Trophoblast cell (in vitro differentiated cells and primary cell): ENCODE data around the gene TTLL5.

Experiments
- DNase-seq, 2 donors: peaks; one replicate each; pipeline ENCODE4 v3.0.0-alpha.2; 2016
- H2AFZ ChIP-seq: 2 replicates; pipeline ENCODE4 v1.6.1; 2013; ENCODE audit warnings: low read length, moderate library complexity, mild to moderate bottlenecking; ENCODE audit not compliant: insufficient read depth, poor library complexity
- H2AK5ac ChIP-seq: 2 replicates; pipeline ENCODE4 v1.6.1; 2013; ENCODE audit warnings: mild to moderate bottlenecking, low read length
- H2BK120ac ChIP-seq: 2 replicates; pipeline ENCODE4 v1.6.1; 2013; ENCODE audit warnings: low read length, mild to moderate bottlenecking, moderate library complexity; ENCODE audit not compliant: insufficient read depth, poor library complexity
- H2BK12ac ChIP-seq: 2 replicates; pipeline ENCODE4 v1.6.1; 2013; ENCODE audit warnings: mild to moderate bottlenecking, low read length, moderate library complexity
- H2BK5ac ChIP-seq: 2 replicates; pipeline ENCODE4 v1.6.1; 2013; ENCODE audit warnings: low read length, low read depth, moderate library complexity, mild to moderate bottlenecking; ENCODE audit not compliant: poor library complexity
- H3K14ac ChIP-seq: 2 replicates; pipeline ENCODE4 v1.6.1; 2013; ENCODE audit warnings: mild to moderate bottlenecking, low read length
- H3K18ac ChIP-seq: 2 replicates; pipeline ENCODE4 v1.6.1; 2013; ENCODE audit warnings: mild to moderate bottlenecking, low read length
- H3K23ac ChIP-seq: 2 replicates; pipeline ENCODE4 v1.6.1; 2013; ENCODE audit warnings: low read length
- H3K27ac ChIP-seq: 2 replicates; pipeline ENCODE4 v1.5.1; 2013; ENCODE audit warnings: low read depth, mild to moderate bottlenecking, inconsistent platforms, low read length, moderate library complexity
- H3K27me3 ChIP-seq: 2 replicates; pipeline ENCODE4 v1.6.1; 2013; ENCODE audit warnings: inconsistent platforms, mild to moderate bottlenecking, low read length, moderate library complexity; ENCODE audit not compliant: insufficient read depth
- H3K36me3 ChIP-seq, 2 experiments: 1 replicate in 1 of 2; 2 replicates in 1 of 2; pipeline ENCODE4 v1.6.1; 2013; ENCODE audit warnings: low read length in 2 of 2, mild to moderate bottlenecking in 2 of 2, moderate library complexity in 1 of 2; ENCODE audit not compliant: insufficient read depth in 2 of 2, control insufficient read depth in 1 of 2
- H3K4ac ChIP-seq: 2 replicates; pipeline ENCODE4 v1.6.1; 2013; ENCODE audit warnings: low read depth, mild to moderate bottlenecking, low read length, moderate library complexity
- H3K4me1 ChIP-seq, 2 experiments: 1 replicate in 1 of 2; 2 replicates in 1 of 2; pipeline ENCODE4 v1.6.1; 2013; ENCODE audit warnings: low read length in 2 of 2, mild to moderate bottlenecking in 2 of 2, moderate library complexity in 1 of 2; ENCODE audit not compliant: insufficient read depth in 2 of 2, control insufficient read depth in 1 of 2
- H3K4me2 ChIP-seq: 2 replicates; pipeline ENCODE4 v1.6.1; 2013; ENCODE audit warnings: inconsistent platforms, mild to moderate bottlenecking, low read length, moderate library complexity
- H3K4me3 ChIP-seq: 2 replicates; pipeline ENCODE4 v1.5.1; 2013; ENCODE audit warnings: mild to moderate bottlenecking, low read depth, low read length, inconsistent platforms
- H3K79me1 ChIP-seq: one replicate; pipeline ENCODE4 v1.6.1; 2013; ENCODE audit warnings: low read length
- H3K79me2 ChIP-seq: 2 replicates; pipeline ENCODE4 v1.6.1; 2013; ENCODE audit warnings: low read length, mild to moderate bottlenecking; ENCODE audit not compliant: control insufficient read depth, insufficient read depth, poor library complexity
- H3K9ac ChIP-seq: 2 replicates; pipeline ENCODE4 v1.6.1; 2013; ENCODE audit warnings: mild to moderate bottlenecking, low read length
- H3K9me3 ChIP-seq: 2 replicates; pipeline ENCODE4 v1.6.1; 2013; ENCODE audit warnings: low read depth, mild to moderate bottlenecking, control low read depth, inconsistent platforms, low read length; ENCODE audit not compliant: insufficient read depth
- H4K12ac ChIP-seq: 2 replicates; pipeline ENCODE4 v1.6.1; 2013; ENCODE audit warnings: low read depth, mild to moderate bottlenecking, low read length, moderate library complexity
- H4K8ac ChIP-seq: 2 replicates; pipeline ENCODE4 v1.6.1; 2013; ENCODE audit warnings: low read depth, mild to moderate bottlenecking, low read length, moderate library complexity
- H4K91ac ChIP-seq: one replicate; pipeline ENCODE4 v1.6.1; 2013; ENCODE audit warnings: low read depth, mild to moderate bottlenecking, low read length, moderate library complexity
- WGBS: extraction: QIAGEN DNeasy Blood & Tissue Kit; methylation state at CpG from one replicate; pipeline ENCODE4 v1.1.7; 2013; ENCODE audit warnings: missing lambda C conversion rate; ENCODE audit not compliant: insufficient read length, insufficient coverage; ENCODE audit errors: extremely low coverage; 5-methylcytosine and 5-hydroxymethylcytosine counted together

TTLL5 gene

GRCh38 chr14:75888945-75889344, 227.9 kb downstream of the TTLL5 start:
- Histone ChIP-seq H3K14ac (no peak overlapping the region), H4K91ac (no peak overlapping the region), H3K9ac (no peak overlapping the region), H2BK12ac (no peak overlapping the region), H3K18ac (no peak overlapping the region), H3K23ac (no peak overlapping the region), H2BK5ac (no peak overlapping the region), H4K8ac (no peak overlapping the region), H3K27me3 (no peaks in the 10 kb centered on the region), H3K36me3 (peaks cover 0 to 2% of the 10 kb centered on the region in 2 experiments), H2AK5ac (no peak overlapping the region), H3K79me2 (no peaks in the 10 kb centered on the region), H3K4me2 (no peak overlapping the region), H3K9me3 (no peaks in the 10 kb centered on the region), H3K79me1 (no peaks in the 10 kb centered on the region), H4K12ac (no peak overlapping the region), H3K4ac (no peak overlapping the region), H3K27ac (no peak overlapping the region), H3K4me1 (peaks cover 2 to 3% of the 10 kb centered on the region in 2 experiments), H2BK120ac (no peak overlapping the region), H2AFZ (no peak overlapping the region), H3K4me3 (no peak overlapping the region)
- DNase-seq, result no peak
- no CpG with 5 or more reads among the region's 2 CpGs for WGBS

GRCh38 chr14:75896341-75896740, 235.3 kb downstream of the TTLL5 start:
- H4K12ac ChIP-seq, result no peak overlapping the region
- H3K4ac ChIP-seq, result no peak overlapping the region
- H3K4me1 ChIP-seq, result peaks cover 0 to 3% of the 10 kb centered on the region in 2 experiments
- H3K4me2 ChIP-seq, result no peak overlapping the region
- H3K14ac ChIP-seq, result no peak overlapping the region
- no peaks in the 10 kb centered on the region for H3K79me1 ChIP-seq
- no peaks in the 10 kb centered on the region for H3K36me3 ChIP-seq
- H2BK5ac ChIP-seq, result no peak overlapping the region
- no peak overlapping the region for H3K18ac ChIP-seq
- H3K9ac ChIP-seq, result no peak overlapping the region
- H4K91ac ChIP-seq, result no peak overlapping the region
- no peak overlapping the region for H3K27ac ChIP-seq
- H2AFZ ChIP-seq, result no peak overlapping the region
- no peaks in the 10 kb centered on the region for H3K79me2 ChIP-seq
- H3K9me3 ChIP-seq, result no peaks in the 10 kb centered on the region
- no peaks in the 10 kb centered on the region for H3K27me3 ChIP-seq
- H2BK120ac ChIP-seq, result no peak overlapping the region
- H4K8ac ChIP-seq, result no peak overlapping the region
- DNase-seq, result no peak
- H3K4me3 ChIP-seq, result no peak overlapping the region
- H2AK5ac ChIP-seq, result no peak overlapping the region
- no peak overlapping the region for H3K23ac ChIP-seq
- H2BK12ac ChIP-seq, result no peak overlapping the region
- no CpG with 5 or more reads among the region's 2 CpGs for WGBS

GRCh38 chr14:75904311-75904710, 243.3 kb downstream of the TTLL5 start:
- Histone ChIP-seq H2BK5ac (no peak overlapping the region), H4K12ac (no peak overlapping the region), H3K27me3 (no peaks in the 10 kb centered on the region), H2AK5ac (no peak overlapping the region), H3K27ac (no peak overlapping the region), H3K79me1 (no peaks in the 10 kb centered on the region), H3K4me1 (peaks cover 0 to 3% of the 10 kb centered on the region in 2 experiments), H4K8ac (no peak overlapping the region), H3K14ac (no peak overlapping the region), H2AFZ (no peak overlapping the region), H3K4ac (no peak overlapping the region), H3K36me3 (peaks cover 2 to 8% of the 10 kb centered on the region in 2 experiments), H3K4me3 (no peak overlapping the region), H3K9me3 (no peaks in the 10 kb centered on the region), H2BK12ac (no peak overlapping the region), H4K91ac (no peak overlapping the region), H3K18ac (no peak overlapping the region), H2BK120ac (no peak overlapping the region), H3K23ac (no peak overlapping the region), H3K4me2 (no peak overlapping the region), H3K79me2 (no peaks in the 10 kb centered on the region), H3K9ac (no peak overlapping the region)
- no peak for DNase-seq
- no CpG with 5 or more reads among the region's 3 CpGs for WGBS

- no peak overlapping the region for H3K23ac ChIP-seq
- H3K4ac ChIP-seq, result no peak overlapping the region
- no peak overlapping the region for H2BK120ac ChIP-seq
- H2BK12ac ChIP-seq, result no peak overlapping the region
- H2AK5ac ChIP-seq, result no peak overlapping the region
- H3K4me1 ChIP-seq, result peaks cover under 1 to 2% of the 10 kb centered on the region in 2 experiments
- no peak overlapping the region for H4K91ac ChIP-seq
- no CpG with 5 or more reads among the region's 7 CpGs for WGBS
- no peak overlapping the region for H3K18ac ChIP-seq
- no peak overlapping the region for H3K4me2 ChIP-seq
- no peaks in the 10 kb centered on the region for H3K27me3 ChIP-seq
- DNase-seq, result peak; percentile 19 to 62
- H3K14ac ChIP-seq, result no peak overlapping the region
- H2AFZ ChIP-seq, result no peak overlapping the region
- peaks cover 2 to 8% of the 10 kb centered on the region in 2 experiments for H3K36me3 ChIP-seq
- no peak overlapping the region for H3K27ac ChIP-seq
- no peaks in the 10 kb centered on the region for H3K79me1 ChIP-seq
- H3K79me2 ChIP-seq, result no peaks in the 10 kb centered on the region
- H3K9ac ChIP-seq, result no peak overlapping the region
- no peak overlapping the region for H3K4me3 ChIP-seq
- no peak overlapping the region for H4K12ac ChIP-seq
- no peak overlapping the region for H4K8ac ChIP-seq
- no peaks in the 10 kb centered on the region for H3K9me3 ChIP-seq
- no peak overlapping the region for H2BK5ac ChIP-seq
Measured at GRCh38 chr14:75905147-75905904, 244.3 kb downstream of the TTLL5 start.
